G401.6 (cell line): Measurements from ENCODE around the gene TNS1.

Source experiments
- FAIRE-seq: peaks from 2 replicates; lab custom pipeline; 2012; peaks lifted over from hg19 to GRCh38; lab: Jason Lieb, UNC

Gene TNS1

DNA sequence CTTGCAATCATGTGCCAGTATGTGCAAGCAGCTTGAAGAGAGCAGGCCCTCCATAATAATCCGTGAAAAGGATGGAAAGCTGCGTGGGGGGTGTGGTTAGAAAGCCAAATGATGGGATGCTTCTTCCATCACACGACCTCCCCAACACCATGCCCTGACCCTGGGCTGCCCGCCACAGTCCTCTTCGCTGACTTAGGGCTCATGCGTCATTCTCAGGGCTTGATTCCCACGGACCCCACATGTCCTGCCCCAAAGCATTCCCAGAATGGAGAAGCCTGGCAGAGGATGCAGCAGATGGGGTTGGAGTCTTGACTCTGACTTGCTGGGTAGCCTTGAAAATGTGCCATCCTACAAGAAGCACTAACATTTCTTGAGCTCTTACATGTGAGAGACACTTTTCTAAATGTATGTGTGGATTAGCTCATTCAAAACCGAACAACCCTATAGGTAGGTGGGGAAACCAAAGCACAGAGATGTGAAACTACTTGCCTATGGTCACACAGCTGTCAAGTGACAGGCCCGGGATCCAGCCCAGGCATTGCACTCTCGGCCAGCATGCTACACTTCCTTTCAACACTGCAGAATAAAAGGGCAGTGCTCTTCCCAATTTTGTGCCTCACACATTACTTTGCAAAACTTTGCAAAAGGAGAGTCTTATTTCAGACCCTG is 3.7 kb downstream of the TNS1 start:
- FAIRE-seq, result no peak

DNA sequence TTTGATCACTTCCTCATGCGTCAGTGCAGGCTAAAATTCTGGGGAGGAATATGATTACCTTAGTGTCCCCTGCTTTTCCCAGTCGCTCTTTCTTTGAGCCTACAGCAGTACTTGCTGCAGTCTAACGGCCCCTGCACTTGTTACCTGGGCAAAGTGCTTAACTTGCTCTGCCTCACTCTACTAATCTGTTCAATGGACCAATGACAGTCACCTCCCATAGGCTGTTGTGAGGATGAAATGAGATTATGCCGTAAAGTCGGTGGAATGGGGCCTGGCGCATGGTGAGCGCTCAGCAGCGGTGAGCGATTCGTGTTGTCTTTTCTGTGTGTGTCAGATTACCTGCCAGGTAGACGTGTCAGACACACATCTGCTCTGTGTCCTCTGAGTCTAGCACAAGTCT is 5.3 kb downstream of the TNS1 start:
- no peak for FAIRE-seq

DNA sequence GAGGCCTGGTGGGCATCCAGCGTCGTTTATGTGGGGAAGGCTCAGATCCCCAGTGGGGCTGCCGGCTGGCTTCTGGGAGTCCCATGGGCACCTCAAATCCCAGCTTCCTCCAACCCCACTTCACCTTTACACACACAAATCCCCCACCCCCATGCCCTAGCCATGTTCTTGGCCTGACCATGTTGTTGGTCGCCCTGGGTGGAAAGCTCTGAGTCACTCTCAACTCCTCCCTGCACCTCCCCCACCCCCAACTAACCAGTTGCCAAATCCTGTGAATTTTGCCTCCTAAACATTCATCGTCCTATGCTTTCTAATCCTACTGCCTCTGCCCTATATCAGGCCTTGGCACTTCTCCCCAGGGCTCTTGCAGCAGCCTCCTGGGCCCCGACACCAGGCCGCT is 6.4 kb downstream of the TNS1 start:
- FAIRE-seq, result no peak

DNA sequence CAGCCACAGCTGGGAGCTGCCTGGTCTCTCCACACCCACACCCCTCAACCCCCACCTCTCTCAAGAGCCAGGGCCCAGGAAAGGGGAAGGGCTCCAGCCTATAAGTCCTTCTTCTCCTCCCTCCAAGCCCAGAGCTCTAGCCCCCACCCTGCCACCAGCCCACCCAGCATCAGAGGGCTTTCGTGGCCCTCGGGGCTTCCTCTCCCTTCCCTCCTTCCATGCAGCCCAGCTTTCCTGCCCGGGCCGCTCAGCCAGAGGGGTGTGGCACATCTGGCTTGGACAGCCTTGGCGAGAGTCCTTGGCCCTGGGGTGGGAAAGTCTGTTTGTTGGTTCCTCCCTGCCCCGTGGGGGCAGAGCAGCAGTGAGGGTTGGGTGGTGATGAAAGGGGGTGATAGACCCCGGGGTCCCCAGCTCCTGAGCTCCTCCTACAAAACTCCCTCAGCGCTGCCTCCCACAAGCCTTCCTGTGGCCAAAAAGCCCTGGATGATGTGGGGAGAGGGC is 7.0 kb downstream of the TNS1 start:
- FAIRE-seq, result no peak

DNA sequence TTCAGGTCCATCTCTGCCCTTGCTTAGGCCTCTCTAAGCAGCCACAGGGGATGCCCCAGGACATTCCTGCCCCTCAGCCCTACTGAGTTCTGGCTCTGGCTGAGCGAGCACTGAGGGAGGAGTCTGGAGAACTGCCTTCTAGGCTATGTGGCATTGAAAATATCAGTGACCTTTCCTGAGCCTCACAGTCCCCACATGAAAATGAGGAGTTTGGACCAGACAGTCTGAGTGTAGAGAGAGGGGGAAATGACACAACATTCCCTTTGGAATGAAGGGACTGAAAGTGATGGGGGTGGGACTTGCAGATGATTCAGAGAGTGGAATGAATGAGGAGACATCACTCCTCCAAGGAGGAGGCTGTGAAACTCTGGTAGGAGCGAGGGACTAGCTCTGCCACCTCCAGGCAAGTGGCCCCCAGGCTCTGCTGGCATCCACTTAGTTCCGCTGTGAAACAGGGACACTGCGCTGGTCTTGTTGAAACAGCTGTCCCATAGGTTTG is 8.0 kb downstream of the TNS1 start:
- no peak for FAIRE-seq

DNA sequence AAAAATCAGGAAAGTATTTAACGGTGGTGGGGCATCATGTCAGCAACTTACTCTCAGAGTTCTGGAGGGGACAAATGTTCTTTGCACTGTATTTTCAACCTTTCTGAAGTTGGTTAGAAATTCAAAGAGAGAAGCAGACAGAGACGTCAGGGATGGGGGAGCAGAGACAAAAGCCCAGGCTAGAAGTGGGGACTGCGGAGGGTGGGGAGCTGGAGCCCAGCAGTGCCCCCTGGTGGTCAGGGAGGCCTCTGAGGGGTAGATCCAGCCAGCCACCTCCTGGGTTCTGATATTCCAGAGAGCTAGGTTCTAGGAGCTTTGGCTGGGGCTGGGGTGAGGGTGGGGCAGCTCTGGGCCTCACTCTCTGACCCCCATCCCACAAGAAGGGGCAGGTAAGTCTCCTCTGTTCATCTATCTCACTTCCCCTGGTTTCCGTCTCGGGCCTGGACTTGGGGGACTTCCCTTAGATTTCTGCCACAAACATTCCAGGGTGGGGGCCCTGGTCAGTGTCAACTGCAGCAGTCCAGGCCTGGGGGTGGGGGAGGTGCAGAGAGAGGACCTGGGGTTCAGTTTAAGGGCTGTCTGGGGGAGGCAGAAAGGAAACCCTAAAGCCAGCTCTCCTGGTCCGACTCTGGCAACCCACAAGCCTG is 8.9 kb downstream of the TNS1 start:
- no peak for FAIRE-seq

DNA sequence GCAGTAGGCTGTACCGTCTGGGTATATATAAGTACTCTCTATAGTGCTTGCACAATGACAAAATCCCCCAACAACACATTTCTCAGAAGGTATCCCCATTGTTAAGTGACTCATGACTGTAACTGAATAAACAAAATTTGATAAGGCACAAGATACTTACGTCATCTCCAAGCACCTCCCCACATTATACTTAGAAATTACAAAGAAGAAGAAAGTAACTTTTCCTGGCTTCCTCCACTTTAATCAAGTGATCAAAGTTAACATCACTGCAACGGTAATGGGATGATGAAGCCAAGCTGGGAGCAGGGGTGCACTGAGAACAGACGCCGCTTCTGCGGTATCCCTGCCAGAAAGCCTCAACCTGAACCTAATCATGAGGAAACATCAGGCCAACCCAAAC is 9.7 kb downstream of the TNS1 start:
- FAIRE-seq, result no peak

DNA sequence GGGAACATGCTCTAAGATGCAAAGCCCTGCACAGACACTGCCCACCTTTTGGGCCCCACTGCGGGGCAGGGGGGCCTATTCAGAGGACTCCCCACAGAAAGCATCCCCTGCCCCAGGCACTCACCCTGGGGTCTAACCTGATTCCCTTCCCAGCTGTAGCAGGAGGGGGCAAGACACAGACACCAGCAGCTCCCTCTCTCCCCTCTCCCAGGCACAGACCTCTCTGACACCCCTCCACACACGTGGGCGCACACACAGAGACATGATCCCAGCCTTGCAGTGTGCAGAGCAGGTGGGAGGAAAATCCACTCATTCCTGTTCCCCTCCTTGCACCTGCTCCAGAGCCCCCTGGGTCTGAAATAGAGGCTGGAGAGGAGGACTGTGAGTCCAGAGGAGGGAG is 10.7 kb downstream of the TNS1 start:
- FAIRE-seq, result no peak

DNA sequence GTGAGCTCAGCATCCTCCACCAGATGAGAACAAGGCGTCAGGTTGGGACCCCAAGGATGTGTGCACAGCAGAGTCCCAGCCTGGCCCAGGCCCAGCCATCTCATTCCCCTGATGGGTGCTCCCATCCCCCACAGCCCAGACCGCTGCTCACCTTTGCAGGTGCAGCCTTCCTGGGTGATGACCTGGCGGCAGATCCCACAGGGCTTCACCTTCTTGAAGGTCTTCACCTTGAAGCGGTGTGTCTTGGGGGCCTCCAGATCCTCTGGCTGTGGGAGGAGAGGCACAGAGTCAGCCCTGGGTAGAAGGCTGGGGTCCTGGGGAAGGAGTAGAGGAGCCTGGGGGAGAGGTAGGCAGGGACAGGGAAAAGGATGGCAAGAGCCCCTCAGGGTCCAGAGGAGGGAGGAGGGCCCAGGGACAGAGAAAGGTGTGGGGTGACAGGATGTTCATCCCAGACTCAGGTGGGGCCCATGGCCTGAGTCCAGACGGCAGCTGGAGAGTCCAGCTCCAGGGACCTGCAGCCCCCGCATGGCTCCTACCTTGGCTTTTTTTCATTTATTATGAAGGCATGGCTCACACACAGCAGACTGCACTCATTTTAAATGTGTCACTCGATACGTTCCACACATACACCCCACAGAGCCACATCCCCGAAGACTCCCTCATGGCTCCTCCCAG is 11.9 kb downstream of the TNS1 start:
- no peak for FAIRE-seq

DNA sequence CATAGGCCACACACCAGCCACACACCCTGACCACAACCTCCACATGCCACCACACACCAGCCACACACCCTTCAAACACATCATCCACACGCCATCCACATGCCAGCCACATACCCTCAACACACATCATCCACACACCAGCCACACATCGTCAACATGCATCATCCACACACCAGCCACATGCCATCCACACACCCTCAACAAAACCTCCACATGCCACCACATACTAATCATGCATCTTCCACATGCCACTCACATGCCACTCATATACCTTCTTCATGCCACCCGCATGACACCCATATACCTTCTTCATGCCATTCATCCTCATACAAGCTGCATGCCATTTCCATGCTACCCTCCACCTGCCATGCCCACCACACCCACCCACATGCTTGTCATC is 12.4 kb downstream of the TNS1 start:
- no peak for FAIRE-seq

DNA sequence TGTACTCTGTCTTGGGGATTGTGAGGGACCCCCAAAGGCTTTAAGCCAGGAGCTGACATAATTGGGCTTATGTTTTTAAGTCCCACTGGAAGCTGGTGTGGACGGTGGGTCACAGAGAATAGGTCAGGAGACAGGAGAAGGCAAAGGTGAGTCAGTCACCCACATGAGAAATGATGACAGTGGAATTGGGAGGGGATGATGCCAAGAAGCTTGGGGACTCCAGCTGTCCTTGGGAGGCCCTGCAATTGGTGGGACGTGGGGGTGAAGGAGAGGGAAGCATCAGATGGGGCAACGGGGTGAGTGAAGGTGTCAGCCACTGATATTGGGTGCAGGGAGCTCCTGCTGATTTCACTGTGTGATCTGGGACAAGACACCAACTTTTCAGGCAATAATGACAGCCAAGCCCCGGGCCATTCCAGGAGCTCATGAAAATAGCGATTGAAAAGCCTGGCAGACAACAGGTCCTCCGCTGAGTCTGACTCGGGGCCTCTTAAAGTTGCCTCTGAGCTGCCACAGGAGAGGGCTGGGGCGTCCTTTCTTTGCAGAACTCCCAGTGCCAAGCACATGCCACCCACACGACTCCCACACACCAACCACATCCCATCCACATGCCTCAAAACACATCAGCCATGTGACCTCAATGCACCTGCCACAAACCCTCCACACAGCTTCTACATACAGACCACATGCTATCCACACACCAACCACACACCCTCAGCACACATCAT is 13.4 kb downstream of the TNS1 start:
- no peak for FAIRE-seq

DNA sequence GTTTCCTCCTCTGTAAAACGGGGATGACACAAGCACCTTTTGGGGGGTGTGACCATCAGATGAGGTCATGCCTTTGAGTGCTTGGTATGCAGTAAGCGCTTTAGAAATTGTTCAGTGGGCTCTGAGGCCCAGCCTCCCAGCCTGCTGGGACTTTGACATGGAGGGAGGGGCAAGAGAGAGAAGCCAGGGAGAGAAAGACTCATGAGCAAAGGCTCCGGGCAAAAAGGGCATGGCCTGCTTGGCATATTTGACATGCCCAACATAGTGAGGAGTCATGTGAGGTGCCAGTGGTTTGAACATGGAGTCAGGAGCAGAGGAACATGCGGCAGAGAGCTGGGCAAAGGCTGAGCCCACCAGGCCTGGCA is 14.0 kb downstream of the TNS1 start:
- FAIRE-seq, result no peak

DNA sequence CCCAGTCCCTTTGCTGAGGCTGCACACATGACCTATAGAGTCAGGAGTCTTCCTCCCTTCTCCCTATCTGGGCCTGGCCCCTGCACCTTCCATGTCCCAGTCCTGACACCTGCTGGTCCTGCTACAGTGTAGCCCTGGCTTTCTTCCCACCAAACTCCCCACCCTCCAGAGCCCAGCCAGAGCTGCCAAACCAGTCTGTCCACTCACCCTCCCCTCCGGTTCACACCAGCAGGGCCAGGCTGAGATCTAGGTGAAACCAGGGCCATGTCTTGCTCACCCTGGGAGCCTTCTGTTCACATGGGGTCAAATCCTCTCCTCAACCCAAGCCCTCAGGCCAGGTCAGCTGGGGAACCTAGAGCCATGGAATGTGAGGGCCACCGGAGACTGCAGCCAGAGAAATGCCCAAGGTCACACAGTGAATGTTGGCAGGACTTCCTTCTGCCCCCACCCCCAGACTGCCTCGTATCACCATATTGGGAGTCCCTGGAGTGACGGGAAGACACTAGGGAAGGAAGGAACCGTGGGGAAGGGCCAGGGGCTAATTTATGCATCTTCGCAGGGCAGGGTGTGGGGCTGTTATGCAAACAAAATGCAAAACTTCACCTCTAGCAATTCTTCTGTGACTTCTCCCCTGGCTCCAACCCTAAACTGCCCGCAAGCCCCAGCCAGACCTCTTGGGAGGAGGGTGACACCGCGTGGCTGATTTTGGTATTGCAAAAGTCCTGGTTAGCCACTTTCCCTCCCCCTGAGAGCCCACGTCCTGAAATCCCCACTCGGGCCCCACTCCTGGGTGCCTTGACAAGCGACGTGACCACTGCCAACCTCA is 14.6 kb downstream of the TNS1 start:
- FAIRE-seq, result no peak

DNA sequence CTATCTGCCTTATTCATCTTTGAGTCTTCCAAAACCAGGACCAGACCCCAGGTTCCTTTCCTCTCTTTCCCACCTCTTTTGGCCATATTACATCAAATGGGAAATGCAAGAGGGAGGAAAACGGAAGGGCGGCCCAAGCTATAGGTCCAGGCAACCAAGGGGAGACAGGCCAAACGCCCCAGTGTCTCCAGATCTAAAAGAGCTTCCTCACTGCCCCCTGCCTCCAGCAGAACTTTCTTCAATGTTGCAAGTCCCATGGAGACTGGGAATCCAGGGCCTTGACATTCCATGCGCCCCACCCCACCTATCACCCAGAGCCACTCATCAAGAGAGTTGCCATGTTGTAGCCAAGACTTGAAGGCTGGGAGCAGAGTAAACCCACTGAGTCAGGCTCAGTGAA is 15.4 kb downstream of the TNS1 start:
- FAIRE-seq, result no peak

DNA sequence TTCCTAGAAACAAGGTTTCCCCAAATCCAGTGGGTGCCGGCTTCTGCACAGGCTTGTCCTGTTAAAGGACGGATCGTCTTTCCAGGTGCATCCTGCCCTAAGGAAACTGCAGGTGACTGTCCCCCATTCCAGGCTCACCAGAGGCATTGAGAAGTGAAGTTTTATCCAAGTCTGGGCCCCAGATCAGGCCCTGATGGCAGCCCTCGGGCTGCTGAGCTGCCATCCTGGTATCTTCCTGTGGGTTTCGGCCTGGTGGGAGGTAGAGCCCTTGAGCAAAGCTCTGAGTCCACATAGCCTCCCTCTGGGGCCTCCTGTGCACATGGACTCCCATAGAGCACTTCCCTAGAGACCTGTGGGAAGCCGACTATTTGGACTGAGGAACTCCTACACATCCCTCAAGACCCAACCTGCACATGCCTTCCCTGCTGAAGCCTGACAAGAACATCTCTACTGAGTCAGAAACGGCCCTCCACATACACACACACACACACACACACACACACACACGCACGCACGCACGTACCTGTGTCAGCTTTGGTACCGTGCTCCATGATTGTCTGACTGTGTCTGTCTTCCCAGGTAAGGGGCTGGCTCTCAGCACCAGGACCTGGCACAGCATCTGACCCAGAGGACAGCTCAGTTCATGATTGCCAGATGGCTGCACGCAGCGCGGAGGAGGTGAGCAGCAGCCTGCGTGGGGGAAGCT is 16.4 kb downstream of the TNS1 start:
- FAIRE-seq, result no peak

DNA sequence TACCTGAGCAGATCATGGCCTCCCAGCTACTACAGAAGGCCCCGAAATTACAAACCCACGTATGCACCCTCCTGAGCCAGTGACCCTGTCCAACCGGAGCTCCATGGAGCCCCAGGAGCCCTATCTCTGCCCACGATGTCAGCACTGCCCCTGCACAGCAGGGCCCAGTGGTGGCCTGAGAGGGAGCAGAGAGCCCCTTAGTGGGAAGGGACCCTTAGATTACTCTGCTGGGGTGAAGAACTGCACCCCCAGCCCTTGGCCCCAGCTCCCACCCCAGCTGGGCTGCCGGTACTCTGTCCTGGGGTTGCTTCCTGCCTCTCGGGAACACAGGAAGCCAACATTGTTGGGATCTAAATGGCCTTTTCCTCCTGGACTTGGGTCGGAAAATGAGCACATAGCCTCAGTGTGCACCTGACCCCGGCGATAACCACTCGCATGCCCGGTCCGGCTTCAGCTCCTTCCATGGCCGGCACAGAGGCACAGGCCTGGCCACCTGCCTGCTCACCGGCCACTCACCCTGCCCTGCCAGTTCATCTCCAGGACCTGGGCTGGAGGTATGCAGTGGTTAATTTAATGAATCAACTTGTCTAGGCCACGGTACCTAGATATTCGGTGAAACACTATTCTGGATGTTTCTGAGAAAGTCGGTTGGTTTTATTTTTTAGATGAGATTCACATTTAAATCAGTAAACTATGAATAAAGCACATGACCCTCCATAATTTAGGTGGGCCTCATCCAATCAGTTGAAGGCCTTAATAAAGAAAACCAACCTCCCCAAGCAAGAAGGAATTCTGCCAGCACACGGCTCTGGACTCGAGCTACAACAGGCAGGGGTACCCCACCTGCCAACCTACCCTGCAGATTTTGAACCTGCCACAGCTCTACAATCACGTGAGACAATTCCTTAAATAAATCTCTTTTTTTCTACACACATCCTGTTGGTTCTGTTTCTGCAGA is 19.2 kb downstream of the TNS1 start:
- no peak for FAIRE-seq

DNA sequence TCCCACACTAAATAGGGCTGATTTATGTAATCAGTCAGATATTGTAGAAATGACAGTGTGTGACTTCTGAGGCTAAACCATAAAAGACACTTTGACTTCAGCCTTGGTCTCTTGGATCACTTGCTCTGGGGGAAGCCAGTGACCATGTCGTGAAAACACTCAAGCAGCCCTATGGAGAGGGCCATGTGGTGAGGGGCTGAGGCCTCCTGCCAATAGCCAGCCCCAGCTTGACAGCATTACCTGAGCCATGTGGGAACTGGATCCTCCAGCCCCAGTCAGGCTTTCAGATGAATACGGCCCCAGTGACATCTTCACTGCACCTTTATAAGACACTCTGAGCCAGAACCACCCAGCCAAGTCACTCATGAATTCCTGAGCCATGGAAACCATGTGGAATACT is 20.8 kb downstream of the TNS1 start:
- no peak for FAIRE-seq

DNA sequence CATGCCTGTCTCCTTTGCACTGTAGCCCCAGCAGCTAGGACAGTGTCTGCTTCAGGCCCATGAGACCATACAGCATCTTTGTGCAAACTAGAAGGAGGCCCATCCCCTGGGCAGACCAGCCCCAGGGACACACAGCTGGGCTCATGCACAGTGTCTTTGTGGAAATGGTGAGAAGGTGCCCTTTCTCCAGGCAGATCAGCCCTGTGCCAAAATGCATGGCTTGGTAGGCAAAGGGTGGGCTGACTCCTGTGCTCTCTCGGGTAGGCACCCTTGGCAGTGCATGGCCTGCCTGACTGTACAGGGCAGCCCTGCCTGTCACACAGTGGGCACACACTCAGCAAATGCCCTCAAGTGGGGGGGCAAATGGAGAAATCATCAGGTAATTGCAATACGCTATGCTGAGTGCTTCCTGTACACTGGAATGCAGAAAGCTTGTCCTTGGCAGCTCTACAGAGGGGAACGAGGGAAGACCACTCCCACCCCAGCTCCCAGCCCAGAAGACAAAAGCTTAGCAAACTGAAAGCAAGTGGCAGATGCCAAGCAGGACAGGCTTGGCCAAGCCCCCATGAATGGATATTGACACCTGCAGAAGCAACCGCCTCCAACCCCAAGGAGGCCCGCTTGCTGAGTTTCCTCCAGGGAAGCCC is 21.6 kb downstream of the TNS1 start:
- no peak for FAIRE-seq

DNA sequence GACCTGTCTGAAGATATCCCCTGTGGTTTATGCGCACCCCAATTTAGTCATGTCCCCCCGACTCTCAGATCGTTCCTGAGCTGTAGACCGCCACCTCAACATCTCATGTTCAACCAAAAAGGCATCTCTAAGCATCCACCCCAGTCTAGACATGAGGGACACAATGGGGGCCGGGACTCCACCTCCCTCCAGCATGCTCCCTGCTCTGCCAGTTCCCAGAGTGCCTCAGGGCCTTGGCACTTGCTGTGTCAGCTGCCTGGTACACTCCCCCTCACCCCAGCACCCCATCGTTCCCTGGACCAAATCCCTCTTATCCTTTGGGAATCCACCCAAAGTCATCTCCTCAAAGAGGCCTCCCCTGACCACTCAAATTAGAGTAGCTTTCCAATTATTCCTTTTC is 22.2 kb downstream of the TNS1 start:
- no peak for FAIRE-seq

DNA sequence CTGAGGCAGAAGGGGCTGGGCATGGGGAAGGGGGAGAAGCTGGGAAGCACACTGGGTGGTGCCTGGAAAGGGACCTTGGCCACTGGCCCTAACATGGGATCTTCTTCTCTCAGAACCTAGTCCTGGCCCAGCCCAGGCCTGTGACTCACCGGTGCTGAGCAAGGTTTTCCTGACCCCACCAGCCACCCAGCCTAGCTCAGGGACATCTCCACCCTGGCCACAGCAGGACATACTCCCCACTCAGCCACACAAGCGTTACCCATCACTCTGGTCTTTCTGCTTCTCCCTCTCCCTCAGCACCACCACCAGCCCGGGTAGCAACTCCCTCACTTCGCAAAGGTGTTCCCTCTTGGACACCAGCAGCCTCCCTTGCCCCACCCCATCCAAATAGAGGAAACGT is 22.8 kb downstream of the TNS1 start:
- no peak for FAIRE-seq
